H1 (cell line): ENCODE measurements around the gene CRHR1. TPM values are rescaled to one million over a fixed set of nuclear protein-coding genes. Genes with fewer than 3 reads are reported as not detected.

Source experiments
- CTCF ChIA-PET: fragments of 300-600 bp; sonication (Branson Sonifier 250); formaldehyde crosslinking; loops from one replicate; lab custom pipeline; 2021; ENCODE audit not compliant: partially characterized antibody; lab: Charles Lee
- POLR2A ChIA-PET: fragments of 300-600 bp; sonication (Branson Sonifier 250); formaldehyde crosslinking; loops from one replicate; lab custom pipeline; 2021; ENCODE audit warnings: inconsistent platforms; ENCODE audit not compliant: partially characterized antibody; lab: Charles Lee
- DNase-seq, 2 experiments: peaks; one replicate each; pipeline versions ENCODE4 v3.0.0 to v3.0.0-alpha.2; 2010 to 2022; ENCODE audit warnings: low spot score in 2 of 2, low read depth in 1 of 2, mixed read lengths in 1 of 2
- FAIRE-seq: peaks from 2 replicates; lab custom pipeline; 2011; peaks lifted over from hg19 to GRCh38; lab: Jason Lieb, UNC
- H2AFZ ChIP-seq: 2 replicates; pipeline ENCODE4 v1.8.1; 2012; ENCODE audit warnings: low read length, inconsistent platforms
- H2AK5ac ChIP-seq: 2 replicates; pipeline ENCODE4 v1.6.1; 2013; ENCODE audit warnings: low read depth, low read length
- H2BK120ac ChIP-seq: replicated peaks from 2 replicates; pipeline ENCODE3; 2013; ENCODE audit warnings: low read depth, low read length, inconsistent platforms
- H2BK12ac ChIP-seq: 2 replicates; pipeline ENCODE4 v1.6.1; 2013; ENCODE audit warnings: low read depth, low read length
- H2BK15ac ChIP-seq: 2 replicates; pipeline ENCODE4 v1.6.1; 2013; ENCODE audit warnings: low read length
- H2BK20ac ChIP-seq: 2 replicates; pipeline ENCODE4 v1.6.1; 2013; ENCODE audit warnings: low read length
- H2BK5ac ChIP-seq: 2 replicates; pipeline ENCODE4 v1.6.1; 2013; ENCODE audit warnings: low read depth, low read length
- H3K14ac ChIP-seq: 2 replicates; pipeline ENCODE4 v1.6.1; 2013; ENCODE audit warnings: inconsistent platforms; ENCODE audit not compliant: insufficient read length
- H3K18ac ChIP-seq: 2 replicates; pipeline ENCODE4 v1.6.1; 2013; ENCODE audit warnings: low read length; ENCODE audit errors: extremely low read depth
- H3K23ac ChIP-seq: 2 replicates; pipeline ENCODE4 v1.6.1; 2013; ENCODE audit warnings: inconsistent platforms; ENCODE audit not compliant: insufficient read length
- H3K23me2 ChIP-seq: 2 replicates; pipeline ENCODE4 v1.6.1; 2013; ENCODE audit warnings: low read depth, low read length
- H3K27ac ChIP-seq: 2 replicates; pipeline ENCODE4 v1.6.1; 2011; ENCODE audit warnings: low read depth, low read length, inconsistent platforms
- H3K27me3 ChIP-seq, 4 experiments: replicated peaks in 1 of 4; 1 replicate in 1 of 4; 2 replicates in 3 of 4; pipeline versions ENCODE4 v1.6.1 to v1.8.1; 2011 to 2013; ENCODE audit warnings: low read length in 3 of 4, mild to moderate bottlenecking in 3 of 4, inconsistent platforms in 2 of 4, mixed read lengths in 2 of 4, moderate library complexity in 1 of 4; ENCODE audit not compliant: control insufficient read depth in 3 of 4, insufficient read depth in 3 of 4; ENCODE audit errors: extremely low read depth in 1 of 4
- H3K36me3 ChIP-seq, 4 experiments: 2 replicates each; pipeline versions ENCODE4 v1.6.1 to v1.8.1; 2011 to 2013; ENCODE audit warnings: mild to moderate bottlenecking in 4 of 4, low read length in 3 of 4, moderate library complexity in 2 of 4, control low read depth in 1 of 4, inconsistent platforms in 1 of 4; ENCODE audit not compliant: insufficient read depth in 4 of 4, control insufficient read depth in 2 of 4
- H3K4ac ChIP-seq: replicated peaks from 2 replicates; pipeline ENCODE3; 2013; ENCODE audit warnings: low read length, low read depth, mixed read lengths, inconsistent platforms; ENCODE audit not compliant: insufficient read length
- H3K4me1 ChIP-seq, 4 experiments: replicated peaks in 1 of 4; 1 replicate in 1 of 4; 2 replicates in 3 of 4; pipeline versions ENCODE4 v1.6.1 to v1.8.1; 2011 to 2013; ENCODE audit warnings: low read length in 3 of 4, inconsistent platforms in 2 of 4, mixed read lengths in 1 of 4; ENCODE audit not compliant: insufficient read depth in 4 of 4, control insufficient read depth in 3 of 4
- H3K4me2 ChIP-seq, 2 experiments: 2 replicates each; pipeline versions ENCODE4 v1.6.1 to v1.8.1; 2011 to 2013; ENCODE audit warnings: low read depth in 2 of 2, low read length in 2 of 2, control low read depth in 1 of 2, inconsistent platforms in 1 of 2, mild to moderate bottlenecking in 1 of 2; ENCODE audit not compliant: insufficient read depth in 1 of 2
- H3K4me3 ChIP-seq, 4 experiments: fragments of 200-600, 300-600 bp in 1 of 4; sonication (generic), shearing (Covaris generic), sonication (Bioruptor Twin) in 1 of 4; 2 replicates each; pipeline versions ENCODE4 v1.5.1 to v1.8.1; 2011 to 2016; ENCODE audit warnings: low read length in 4 of 4, low read depth in 3 of 4, control low read depth in 2 of 4, inconsistent platforms in 2 of 4, mild to moderate bottlenecking in 2 of 4, mixed read lengths in 1 of 4, moderate library complexity in 1 of 4; ENCODE audit not compliant: insufficient read depth in 2 of 4; ENCODE audit errors: extremely low read depth in 1 of 4
- H3K56ac ChIP-seq: replicated peaks from 2 replicates; pipeline ENCODE3; 2013; ENCODE audit warnings: low read depth, mild to moderate bottlenecking, mixed read lengths, low read length, inconsistent platforms; ENCODE audit not compliant: insufficient read length
- H3K79me1 ChIP-seq: 2 replicates; pipeline ENCODE4 v1.6.1; 2013; ENCODE audit warnings: low read depth, low read length, control low read depth
- H3K79me2 ChIP-seq, 2 experiments: 2 replicates each; pipeline versions ENCODE4 v1.6.1 to v1.8.1; 2012 to 2013; ENCODE audit warnings: low read length in 2 of 2, mild to moderate bottlenecking in 2 of 2, inconsistent platforms in 1 of 2; ENCODE audit not compliant: insufficient read depth in 2 of 2, control insufficient read depth in 1 of 2
- H3K9ac ChIP-seq, 4 experiments: replicated peaks in 1 of 4; 1 replicate in 1 of 4; 2 replicates in 3 of 4; pipeline versions ENCODE4 v1.6.1 to v1.8.1; 2011 to 2013; ENCODE audit warnings: low read depth in 3 of 4, low read length in 3 of 4, control low read depth in 2 of 4, mild to moderate bottlenecking in 2 of 4, moderate library complexity in 2 of 4, inconsistent platforms in 1 of 4; ENCODE audit errors: extremely low read depth in 1 of 4
- H3K9me3 ChIP-seq, 2 experiments: 2 replicates each; pipeline versions ENCODE4 v1.6.1 to v1.8.1; 2012 to 2013; ENCODE audit warnings: mild to moderate bottlenecking in 2 of 2, moderate library complexity in 2 of 2, control low read depth in 1 of 2, inconsistent platforms in 1 of 2, low read depth in 1 of 2, low read length in 1 of 2, mixed read lengths in 1 of 2; ENCODE audit not compliant: insufficient read depth in 2 of 2
- H4K20me1 ChIP-seq, 2 experiments: replicated peaks in 1 of 2; 2 replicates each; pipeline versions ENCODE3 to v1.8.1; 2011 to 2013; ENCODE audit warnings: inconsistent platforms in 2 of 2, low read length in 2 of 2, mild to moderate bottlenecking in 1 of 2; ENCODE audit not compliant: insufficient read depth in 2 of 2, control insufficient read depth in 1 of 2
- H4K5ac ChIP-seq: 2 replicates; pipeline ENCODE4 v1.6.1; 2013; ENCODE audit warnings: low read length, low read depth, mixed read lengths, inconsistent platforms; ENCODE audit not compliant: insufficient read length
- H4K8ac ChIP-seq: 2 replicates; pipeline ENCODE4 v1.8.0; 2013; ENCODE audit warnings: mild to moderate bottlenecking, moderate library complexity, low read length, inconsistent platforms; ENCODE audit not compliant: insufficient read depth; ENCODE audit errors: extremely low read depth
- H4K91ac ChIP-seq: replicated peaks from 2 replicates; pipeline ENCODE3; 2013; ENCODE audit warnings: low read length, mixed read lengths, inconsistent platforms; ENCODE audit not compliant: insufficient read length
- GTF2F1 ChIP-seq: IDR thresholded peaks from 2 replicates; pipeline ENCODE4 v1.6.1; 2012; ENCODE audit warnings: low read depth, low read length, improper control_type of control experiment, borderline replicate concordance
- HDAC2 ChIP-seq, 2 experiments: fragments of 300-600 bp in 1 of 2; sonication (generic) in 1 of 2; IDR thresholded peaks; 2 replicates each; pipeline ENCODE4 v1.6.1; 2011 to 2012; ENCODE audit warnings: low read depth in 2 of 2, low read length in 2 of 2, mild to moderate bottlenecking in 2 of 2, moderate library complexity in 2 of 2, borderline replicate concordance in 1 of 2, inconsistent platforms in 1 of 2
- PHF8 ChIP-seq: fragments of 200-600 bp; sonication (generic); conservative IDR thresholded peaks from 2 replicates; pipeline ENCODE4 v1.7.1; 2012; ENCODE audit warnings: low read depth, mild to moderate bottlenecking, inconsistent platforms, low read length, moderate library complexity
- RBBP5 ChIP-seq: IDR thresholded peaks from 2 replicates; pipeline ENCODE4 v1.7.1; 2012; ENCODE audit warnings: low read depth, mild to moderate bottlenecking, inconsistent platforms, low read length, moderate library complexity, borderline replicate concordance
- WGBS, 2 experiments: shearing (Covaris generic) in 1 of 2; methylation state at CpG; one replicate each; pipeline versions ENCODE4 v1.1.6 to v1.1.7; 2013 to 2015; ENCODE audit warnings: low lambda C conversion rate in 2 of 2, mixed read lengths in 2 of 2, inconsistent platforms in 1 of 2, low coverage in 1 of 2, missing lambda C conversion rate in 1 of 2; ENCODE audit not compliant: insufficient replicate concordance in 2 of 2, insufficient coverage in 1 of 2, insufficient read length in 1 of 2; ENCODE audit errors: extremely low coverage in 1 of 2, missing lambda C conversion rate in 1 of 2; 5-methylcytosine and 5-hydroxymethylcytosine counted together
- long read RNA-seq, 2 experiments: library from RNA in 1 of 2; library from capped mRNA in 1 of 2; stranded (forward); transcript quantifications; one replicate each; pipeline ENCODE4 v2.0.0, GENCODE V29; 2021; ENCODE audit warnings: inconsistent platforms in 1 of 2
- polyA minus RNA-seq, 3 experiments: library from RNA; depleted of rRNA, polyadenylated mRNA; stranded (reverse); fragments of >200 nt; gene quantifications; 1 replicate in 2 of 3; 2 replicates in 1 of 3; pipeline ENCODE4 v1.2.3, GENCODE V29; 2011
- polyA plus RNA-seq, 7 experiments: library from polyadenylated mRNA; depleted of rRNA in 3 of 7; stranded (reverse) in 5 of 7; unstranded in 2 of 7; fragments of >200 nt in 5 of 7; fragments of 200-250 nt in 2 of 7; gene quantifications; 1 replicate in 5 of 7; 2 replicates in 1 of 7; 4 replicates in 1 of 7; pipeline versions ENCODE4 v1.2.1 to v1.2.3, GENCODE V29; 2011 to 2013; ENCODE audit warnings: missing spikeins in 2 of 7, mixed read lengths in 2 of 7
- total RNA-seq: library from RNA; stranded (reverse); fragmentation: NEBNext Ultra II Directional; extraction: Animal tissue kit (Norgen Biotek cat#: 25700); gene quantifications from 2 replicates; pipeline ENCODE4 v1.2.1, GENCODE V29; 2021

CRHR1 gene
- total RNA-seq (0.55 and 0.56 TPM in 2 replicates), polyA plus RNA-seq (2011; rRNA removed) (1.2 and 1.7 TPM in 2 replicates), polyA minus RNA-seq (2011; rRNA and poly(A)+ RNA removed) (0.66 and 3.0 TPM in 2 replicates)
- 1.3 TPM for polyA plus RNA-seq (2011; cell fraction: cytosol; rRNA removed)
- 2.9 TPM for polyA plus RNA-seq (2011; cell fraction: nucleus; rRNA removed)
- 0.37 to 1.0 TPM (median 0.62 TPM) in 4 replicates for polyA plus RNA-seq (2012, experiment 1 of 2)
- polyA plus RNA-seq (2012, experiment 2 of 2), result 0.56 TPM
- 0.53 TPM for polyA plus RNA-seq (2013, experiment 1 of 2)
- 0.42 TPM for polyA plus RNA-seq (2013, experiment 2 of 2)
- not detected for polyA minus RNA-seq (2011; cell fraction: cytosol; rRNA and poly(A)+ RNA removed)
- 1.1 TPM for polyA minus RNA-seq (2011; cell fraction: nucleus; rRNA and poly(A)+ RNA removed)
- long read RNA-seq, experiment 1, result 0 reads
- long read RNA-seq, experiment 2, result 0 reads

- POLR2A ChIA-PET, result interaction anchor here (0.6 to 4.2 kb wide), 4 partner anchors 12 to 200 kb away, joined by 3 to 23 read pairs (median 3); no protein-coding TSS in a partner anchor
- CTCF ChIA-PET, result interaction anchor here (0.6 to 7.3 kb wide), 21 partner anchors 9 to 165 kb away, joined by 3 to 84 read pairs (median 13); partner anchors contain the start of gene MAPT
- H3K27me3 ChIP-seq, result peaks cover 12 to 66% (median 50%) of the 10 kb centered on the region in 4 experiments
Observed at GRCh38 chr17:45784293-45784740, at the start of gene CRHR1. Gene CRHR1 (plus strand): TSS chr17:45784320. CDS start chr17:45784545, 225 bp downstream.

More at GRCh38 chr17:45784293-45784740, at the start of gene CRHR1:
- H3K79me1 ChIP-seq, result no peaks in the 10 kb centered on the region
- no peak within 1 kb of the TSS for H4K91ac ChIP-seq
- H4K20me1 ChIP-seq, result no peaks in the 10 kb centered on the region
- TF ChIP-seq RBBP5 (peak; percentile 30; the same call in 1 of the 2 replicates), GTF2F1 (no peak), PHF8 (peak; percentile 29; the same call in 1 of the 2 replicates), HDAC2 (IDR thresholded peaks at IDR 0.05; ENCODE audit: borderline replicate concordance in 1 of 2, low read depth in 2 of 2, low read length in 2 of 2) (0 out of 4 replicates have a peak, but pooled peaks of 1 of the 2 experiments have one; percentile 16)
- no peak within 1 kb of the TSS for H3K4ac ChIP-seq
- H2AFZ ChIP-seq, result peak within 1 kb of the TSS; percentile 94; the same call in 1 of the 2 replicates
- peaks cover 16% of the 10 kb centered on the region; the same call in 1 of the 2 replicates for H3K23me2 ChIP-seq
- no peaks in the 10 kb centered on the region for H3K79me2 ChIP-seq
- H3K9me3 ChIP-seq, result no peaks in the 10 kb centered on the region
- no peaks in the 10 kb centered on the region for H3K36me3 ChIP-seq
- no peak within 1 kb of the TSS for H3K56ac ChIP-seq
- peak within 1 kb of the TSS; percentile 79 to 96 for H3K4me2 ChIP-seq
- no peak within 1 kb of the TSS for H4K5ac ChIP-seq
- no peak within 1 kb of the TSS for H3K14ac ChIP-seq
- H3K4me3 ChIP-seq, result peak within 1 kb of the TSS; percentile 48 to 96 (median 76)
- H3K27ac ChIP-seq, result no peak within 1 kb of the TSS
- peak within 1 kb of the TSS; percentile 31 for H4K8ac ChIP-seq
- H3K9ac ChIP-seq, result peak within 1 kb of the TSS in 1 of 4 experiments; percentile 35; a peak in 1 of 7 replicates
- H3K23ac ChIP-seq, result no peak within 1 kb of the TSS
- 0 out of 2 replicates have a peak within 1 kb of the TSS, but pooled peaks have one; percentile 46 for H2BK15ac ChIP-seq
- no peak within 1 kb of the TSS for H2BK120ac ChIP-seq
- no peak within 1 kb of the TSS for H2BK20ac ChIP-seq
- peaks cover 0 to 20% (median 6%) of the 10 kb centered on the region in 4 experiments; a peak in 6 of 7 replicates for H3K4me1 ChIP-seq
- H2BK5ac ChIP-seq, result no peak within 1 kb of the TSS
- 0% methylated on average over 4 of the region's 56 CpGs; no CpG with 5 or more reads in 1 of the 2 experiments for WGBS, 2 experiments
- H3K18ac ChIP-seq, result peak within 1 kb of the TSS; percentile 60
- no peak within 1 kb of the TSS for H2BK12ac ChIP-seq
- FAIRE-seq, result no peak
- peak in 1 of 2 experiments; percentile 80 for DNase-seq
- no peak within 1 kb of the TSS for H2AK5ac ChIP-seq
